A549 treated with Mapracorat at 1 μM for 4 hours (cell line): ENCODE measurements around the gene ORC1. TPM values are rescaled to one million over a fixed set of nuclear protein-coding genes. Genes with fewer than 3 reads are reported as not detected.

Experiments used
- total RNA-seq: library from RNA; stranded (reverse); fragments of 200-300 nt; extraction: Qiagen RNA extraction; gene quantifications from 5 replicates; pipeline ENCODE4 v1.2.3, GENCODE V29; 2022

ORC1 gene
- 19.6 to 21.3 TPM (median 20.8 TPM) in 5 replicates for total RNA-seq

DNA sequence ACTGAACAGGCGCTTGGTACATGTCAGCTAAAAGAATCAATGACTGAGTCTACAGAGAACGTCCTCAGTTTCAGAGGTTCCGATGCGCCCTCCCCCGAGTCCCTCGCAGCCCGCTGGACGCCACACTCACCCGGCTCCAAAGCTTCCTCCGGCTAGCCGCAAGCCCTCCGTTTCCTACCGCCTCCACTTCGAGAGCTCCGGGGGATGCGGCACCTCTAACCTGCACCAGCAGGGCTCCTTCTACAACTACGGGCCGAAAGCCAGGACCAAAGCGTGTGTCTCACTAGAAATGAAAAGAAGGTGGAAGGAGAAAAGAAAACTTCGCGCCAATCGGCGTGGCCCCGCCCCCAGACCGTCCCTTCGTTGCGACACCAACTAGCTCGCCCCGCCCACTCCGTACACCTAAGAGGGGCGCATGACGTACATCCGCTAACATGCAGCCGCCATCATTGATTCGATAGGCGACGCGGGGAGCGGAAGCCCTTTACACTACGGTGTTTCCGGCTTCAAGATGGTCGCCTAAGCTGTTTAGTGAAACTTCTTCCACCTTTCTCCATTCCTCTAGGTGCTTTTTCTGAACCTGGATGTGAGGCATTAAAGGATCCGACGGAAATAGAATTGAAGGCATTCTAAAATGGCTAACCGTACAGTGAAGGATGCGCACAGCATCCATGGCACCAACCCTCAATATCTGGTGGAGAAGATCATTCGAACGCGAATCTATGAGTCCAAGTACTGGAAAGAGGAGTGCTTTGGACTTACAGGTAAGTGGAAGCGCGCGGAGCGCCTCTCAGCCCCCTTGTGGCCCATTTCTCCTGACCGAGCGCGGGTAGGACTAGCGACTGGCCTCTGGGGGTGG lies at the start of gene ORC1, which contains the start of gene PRPF38A:
Gene ORC1 (minus strand): TSS at position 308 of the 859 bp plus-strand sequence. CDS start 2,200 bp downstream, outside the sequence.
Gene PRPF38A (plus strand): TSS at position 487 of the 859 bp plus-strand sequence. CDS start 148 bp downstream, at position 635.

GRCh38 chr1:52365746-52366516 lies 38.3 kb downstream of the ORC1 start, which contains the start of gene CC2D1B:
TSS of gene CC2D1B (minus strand) at chr1:52366205. CDS start at chr1:52364620, 1,585 bp downstream.

Other genes starting within 250 kb of the ORC1 start
- 15.9 to 20.0 TPM (median 19.0 TPM) in 5 replicates for gene CC2D1B, start 38.2 kb downstream of the ORC1 start, total RNA-seq
- 15.5 to 23.9 TPM (median 21.8 TPM) in 5 replicates for gene PRPF38A, start 179 bp upstream of the ORC1 start, total RNA-seq
- gene TUT4, start 148.7 kb upstream of the ORC1 start, total RNA-seq = 23.6 to 33.9 TPM (median 24.6 TPM) in 5 replicates
- gene GPX7, start 197.9 kb upstream of the ORC1 start, total RNA-seq = not detected in 5 replicates
- 0.25 to 0.53 TPM (median 0.39 TPM) in 5 replicates for gene SHISAL2A, start 228.7 kb upstream of the ORC1 start, total RNA-seq